Sigmoid colon (tissue), 7 donors: Measurements from ENCODE around the gene HSPB1. TPM values are rescaled to one million over a fixed set of nuclear protein-coding genes. Genes with fewer than 3 reads are reported as not detected.
A peak's percentile ranks its signal among the peaks of the same experiment; 100 is the strongest.

ENCODE experiments used
- DNase-seq: peaks from one replicate; pipeline ENCODE4 v3.0.0-alpha.2; 2019
- H3K27ac ChIP-seq, 4 donors: fragments of 200-600 bp; sonication (generic); one replicate each; pipeline ENCODE4 v1.5.1; 2016 to 2019; ENCODE audit warnings: mild to moderate bottlenecking in 1 of 4
- H3K27me3 ChIP-seq, 3 donors: fragments of 200-600 bp; sonication (generic); one replicate each; pipeline ENCODE4 v1.5.1; 2019; ENCODE audit warnings: mild to moderate bottlenecking in 1 of 3
- H3K36me3 ChIP-seq, 4 donors: fragments of 200-600 bp; sonication (generic); one replicate each; pipeline ENCODE4 v1.5.1; 2016 to 2019
- H3K4me1 ChIP-seq, 4 donors: fragments of 200-600 bp; sonication (generic); one replicate each; pipeline ENCODE4 v1.5.1; 2017 to 2019
- H3K4me3 ChIP-seq, 4 donors: fragments of 200-600 bp; sonication (generic); one replicate each; pipeline ENCODE4 v1.5.1; 2017 to 2019; ENCODE audit warnings: mild to moderate bottlenecking in 2 of 4, moderate library complexity in 1 of 4
- H3K9me3 ChIP-seq, 4 donors: fragments of 200-600 bp in 3 of 4; sonication (generic) in 3 of 4; one replicate each; pipeline versions ENCODE4 v1.5.1 to v1.6.1; 2013 to 2019
- CTCF ChIP-seq, 4 experiments: fragments of 450-650 bp in 3 of 4; fragments of 200-600 bp in 1 of 4; IDR thresholded peaks; one replicate each; pipeline ENCODE4 v1.5.1; 2016 to 2019; ENCODE audit warnings: antibody characterized with exemption in 4 of 4, mild to moderate bottlenecking in 3 of 4, moderate library complexity in 2 of 4
- EP300 ChIP-seq, 4 donors: sonication (generic); formaldehyde crosslinking; IDR thresholded peaks; one replicate each; pipeline ENCODE4 v1.6.1; 2017; ENCODE audit warnings: antibody characterized with exemption in 4 of 4
- POLR2A ChIP-seq, 2 donors: fragments of 450-650 bp; IDR thresholded peaks; one replicate each; pipeline ENCODE4 v1.6.1; 2016; ENCODE audit warnings: antibody characterized with exemption in 2 of 2, mild to moderate bottlenecking in 2 of 2, moderate library complexity in 2 of 2
- POLR2AphosphoS5 ChIP-seq, 4 donors: sonication (generic); formaldehyde crosslinking; IDR thresholded peaks; one replicate each; pipeline ENCODE4 v1.6.1; 2017; ENCODE audit warnings: antibody characterized with exemption in 4 of 4
- WGBS, 2 donors: extraction: QIAGEN DNeasy Blood & Tissue Kit; methylation state at CpG; one replicate each; pipeline ENCODE4 v1.1.7; 2013; 5-methylcytosine and 5-hydroxymethylcytosine counted together
- intact Hi-C: fragments of 100-400 bp; cut with DNase I; formaldehyde crosslinking; loops from one replicate; pipeline ENCODE4 v1.15.1; 2023
- polyA plus RNA-seq, 3 donors: library from polyadenylated mRNA; stranded (reverse); fragments of 200-250 nt; gene quantifications; one replicate each; pipeline ENCODE4 v1.2.3, GENCODE V29; 2013
- total RNA-seq, 4 donors: library from RNA; depleted of rRNA; stranded (reverse); fragments of >200 nt; gene quantifications; one replicate each; pipeline ENCODE4 v1.1.0, GENCODE V29; 2016
- donor health status: healthy with polysubstance abuse.
- donor health status: Bipolar disorder and iron deficiency.
- donor health status: healthy.

HSPB1 gene
- total and polyA plus RNA-seq, 7 donors, result 202 to 2,528 (median 929) TPM

DNA sequence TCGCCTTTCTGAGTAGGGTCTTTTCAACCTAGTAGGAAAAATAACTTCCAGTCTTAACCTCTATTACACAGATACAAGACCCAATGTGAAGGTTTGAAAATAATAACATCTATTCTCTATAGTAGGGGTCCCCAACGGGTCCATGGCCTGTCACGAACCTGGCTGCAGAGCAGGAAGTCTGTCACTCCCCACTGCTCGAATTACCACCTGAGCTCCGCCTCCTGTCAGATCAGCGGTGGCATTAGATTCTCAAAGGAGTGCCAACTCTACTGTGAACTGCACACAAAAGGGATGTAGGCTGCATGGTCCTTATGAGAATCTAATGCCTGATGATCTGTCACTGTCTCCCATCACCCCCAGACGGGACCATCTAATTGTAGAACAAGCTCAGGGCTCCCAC, 48.9 kb downstream of the HSPB1 start:
- Histone ChIP-seq H3K27ac (peak overlapping the region in 2 of 4 donors; percentile 32 to 71), H3K36me3 (peaks cover 4 to 33% (median 8%) of the 10 kb centered on the region in 4 donors), H3K4me1 (peaks cover 0 to 72% (median 50%) of the 10 kb centered on the region in 4 donors), H3K4me3 (no peak overlapping the region), H3K9me3 (no peaks in the 10 kb centered on the region), H3K27me3 (no peaks in the 10 kb centered on the region)
- intact Hi-C loops, result no loop called here
- TF ChIP-seq POLR2AphosphoS5 (IDR thresholded peaks at IDR 0.05), result no peak
- TF ChIP-seq EP300 (IDR thresholded peaks at IDR 0.05), result no peak
- TF ChIP-seq CTCF (IDR thresholded peaks at IDR 0.05), result no peak
- no peak for TF ChIP-seq POLR2A (IDR thresholded peaks at IDR 0.05)
- whole genome bisulfite sequencing, 2 donors, result 78 to 88% methylated on average over 7 of the region's 7 CpGs
- DNase-seq, result peak; percentile 21

- Histone ChIP-seq H3K36me3 (peaks cover under 1 to 30% (median 1%) of the 10 kb centered on the region in 4 donors), H3K27me3 (no peaks in the 10 kb centered on the region), H3K4me1 (peaks cover 0 to 77% (median 58%) of the 10 kb centered on the region in 4 donors), H3K4me3 (no peak overlapping the region), H3K27ac (peak overlapping the region in 3 of 4 donors; percentile 32 to 71 (median 51)), H3K9me3 (no peaks in the 10 kb centered on the region)
- DNase-seq, result peak; percentile 36
- TF ChIP-seq EP300 (IDR thresholded peaks at IDR 0.05) (no peak), CTCF (IDR thresholded peaks at IDR 0.05) (no peak), POLR2A (IDR thresholded peaks at IDR 0.05) (no peak), POLR2AphosphoS5 (IDR thresholded peaks at IDR 0.05) (no peak)
- intact Hi-C loops, result no loop called here
- 80 to 83% methylated on average over 6 of the region's 6 CpGs for WGBS, 2 donors
Observed at GRCh38 chr7:76352193-76352592, 49.7 kb downstream of the HSPB1 start.

- Histone ChIP-seq H3K4me1 (peaks cover 2 to 71% (median 58%) of the 10 kb centered on the region in 4 donors), H3K36me3 (peaks cover 0 to 21% (median 0%) of the 10 kb centered on the region in 4 donors), H3K9me3 (no peaks in the 10 kb centered on the region), H3K27me3 (no peaks in the 10 kb centered on the region), H3K27ac (no peak overlapping the region), H3K4me3 (no peak overlapping the region)
- intact Hi-C loops, result no loop called here
- WGBS, 2 donors, result 92 to 97% methylated on average over 5 of the region's 5 CpGs
- TF ChIP-seq POLR2A (IDR thresholded peaks at IDR 0.05) (no peak), POLR2AphosphoS5 (IDR thresholded peaks at IDR 0.05) (no peak), EP300 (IDR thresholded peaks at IDR 0.05) (no peak), CTCF (IDR thresholded peaks at IDR 0.05) (no peak)
- DNase-seq, result peak; percentile 52
Observed at GRCh38 chr7:76353744-76354143, 51.3 kb downstream of the HSPB1 start.

Other genes starting within 250 kb of the HSPB1 start
- gene SRRM3, start 100.8 kb upstream of the HSPB1 start, total RNA-seq, result 10 to 100 TPM in 1 of 4 donors, 1 to 10 TPM in 3; 1.6 to 16.1 (median 6.3) TPM
- 1 to 10 TPM; 1.4 to 2.2 (median 1.8) TPM for gene SRRM3, start 100.8 kb upstream of the HSPB1 start, polyA plus RNA-seq
- gene YWHAG, start 56.3 kb downstream of the HSPB1 start, total RNA-seq, result 10 to 100 TPM; 42.5 to 59.0 (median 52.3) TPM
- 10 to 100 TPM; 45.6 to 64.0 (median 62.4) TPM for gene YWHAG, start 56.3 kb downstream of the HSPB1 start, polyA plus RNA-seq
- 1 to 10 TPM in 1 of 4 donors, under 1 TPM in 1, not detected in 2; 0.71 to 3.6 TPM for gene SSC4D, start 107.0 kb downstream of the HSPB1 start, total RNA-seq
- gene SSC4D, start 107.0 kb downstream of the HSPB1 start, polyA plus RNA-seq, result 1 to 10 TPM in 1 of 3 donors, under 1 TPM in 1, not detected in 1; 0.47 to 1.2 TPM
- 1 to 10 TPM in 3 of 4 donors, not detected in 1; 1.4 to 2.1 (median 1.8) TPM for gene ZP3, start 122.3 kb downstream of the HSPB1 start, total RNA-seq
- gene ZP3, start 122.3 kb downstream of the HSPB1 start, polyA plus RNA-seq, result 1 to 10 TPM; 1.4 to 4.8 (median 4.5) TPM
- gene DTX2, start 159.0 kb downstream of the HSPB1 start, total RNA-seq, result 10 to 100 TPM; 11.1 to 29.9 (median 17.0) TPM
- 10 to 100 TPM; 23.4 to 71.9 (median 37.9) TPM for gene DTX2, start 159.0 kb downstream of the HSPB1 start, polyA plus RNA-seq
- 1 to 10 TPM in 1 of 4 donors, under 1 TPM in 3; 0.27 to 3.9 (median 0.77) TPM for gene UPK3B, start 207.9 kb downstream of the HSPB1 start, total RNA-seq
- 1 to 10 TPM in 1 of 3 donors, under 1 TPM in 1, not detected in 1; 0.92 to 1.9 TPM for gene UPK3B, start 207.9 kb downstream of the HSPB1 start, polyA plus RNA-seq
- gene SPDYE16, start 240.6 kb downstream of the HSPB1 start, total RNA-seq, result 1 to 10 TPM in 1 of 4 donors, under 1 TPM in 1, not detected in 2; 0.16 to 2.5 TPM
- gene SPDYE16, start 240.6 kb downstream of the HSPB1 start, polyA plus RNA-seq, result under 1 TPM in 2 of 3 donors, not detected in 1; 0.06 to 0.60 TPM